Measurements from ENCODE around the gene OPHN1. TPM values are rescaled to one million over a fixed set of nuclear protein-coding genes. Genes with fewer than 3 reads are reported as not detected.

The OPHN1 gene
- total and polyA plus RNA-seq, 10 of the 15 experiments (the other 5 are each of a cell fraction or from before 2014, with no cell fraction given) = under 0.01 to 0.03 (median 0.03) TPM; not detected in 6

DNA sequence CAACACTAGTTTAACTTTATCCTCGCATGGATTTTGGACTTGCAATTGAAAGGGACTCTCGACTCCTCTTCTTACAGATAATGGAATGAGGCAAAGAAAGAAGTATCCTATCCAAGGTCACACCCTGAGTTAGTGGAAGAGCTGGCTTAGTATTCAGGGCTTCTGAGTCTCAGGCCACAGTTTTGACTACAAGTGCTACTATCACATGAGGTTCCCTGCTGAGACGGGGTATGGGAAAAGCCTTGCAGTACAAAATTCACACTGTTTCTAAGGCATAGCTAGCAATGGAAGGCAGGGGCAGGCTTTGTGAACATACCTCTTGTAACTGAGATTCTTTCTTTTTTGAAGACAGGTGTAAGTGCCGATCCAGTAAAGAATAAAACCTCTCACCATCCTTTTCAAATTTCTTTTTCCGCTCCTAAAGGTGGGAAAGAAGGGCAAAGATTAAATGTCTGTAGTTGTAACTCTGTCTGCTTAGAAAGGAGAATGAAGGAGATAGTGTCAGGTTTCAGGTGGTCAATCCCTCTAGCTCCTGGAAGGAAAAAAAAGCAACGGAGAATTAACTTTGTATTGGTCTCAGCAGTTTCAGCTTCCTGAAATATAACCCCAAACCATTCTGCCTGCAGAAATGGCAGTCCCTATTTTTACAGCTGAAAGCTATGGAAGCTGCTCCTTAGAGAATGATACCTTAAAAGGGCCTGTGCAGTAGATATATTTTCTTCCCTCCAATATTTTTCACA, 199.0 kb downstream of the OPHN1 start (continued):
- TF ChIP-seq, protein P1, sequence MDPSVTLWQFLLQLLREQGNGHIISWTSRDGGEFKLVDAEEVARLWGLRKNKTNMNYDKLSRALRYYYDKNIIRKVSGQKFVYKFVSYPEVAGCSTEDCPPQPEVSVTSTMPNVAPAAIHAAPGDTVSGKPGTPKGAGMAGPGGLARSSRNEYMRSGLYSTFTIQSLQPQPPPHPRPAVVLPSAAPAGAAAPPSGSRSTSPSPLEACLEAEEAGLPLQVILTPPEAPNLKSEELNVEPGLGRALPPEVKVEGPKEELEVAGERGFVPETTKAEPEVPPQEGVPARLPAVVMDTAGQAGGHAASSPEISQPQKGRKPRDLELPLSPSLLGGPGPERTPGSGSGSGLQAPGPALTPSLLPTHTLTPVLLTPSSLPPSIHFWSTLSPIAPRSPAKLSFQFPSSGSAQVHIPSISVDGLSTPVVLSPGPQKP (IDR thresholded peaks at IDR 0.05; ENCODE audit: low read depth, low read length) = no peak
- no peak for TF ChIP-seq ZSCAN29 (IDR thresholded peaks at IDR 0.05)
- no peak for TF ChIP-seq ATF7 (IDR thresholded peaks at IDR 0.05; ENCODE audit: low read depth)
- TF ChIP-seq EP300 (IDR thresholded peaks at IDR 0.05; ENCODE audit: borderline replicate concordance in 1 of 2, control insufficient read depth in 1 of 2, low read depth in 2 of 2, low read length in 2 of 2) = no peak

DNA sequence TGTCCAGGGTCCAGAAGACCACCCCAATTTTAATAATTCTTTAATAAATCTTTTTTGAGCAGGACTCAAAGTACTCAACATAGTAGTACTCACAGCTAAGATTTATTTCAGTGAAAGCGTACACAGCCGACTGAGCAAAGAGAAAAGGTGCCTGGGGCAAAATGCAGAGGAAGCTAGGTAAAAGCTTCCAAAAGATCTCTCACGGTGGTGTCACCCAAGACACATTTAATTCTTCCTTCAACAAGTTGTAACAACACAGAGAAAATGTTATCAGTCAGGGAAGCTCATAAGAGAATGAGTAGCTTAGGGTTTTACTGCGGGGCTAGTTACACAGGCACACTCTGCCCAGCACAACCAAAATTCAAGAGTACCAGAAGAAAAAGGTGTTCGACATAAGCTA, 201.1 kb downstream of the OPHN1 start:
- no TSS peak for BruUV-seq (replicated peaks)
- SMC1A ChIA-PET (ENCODE audit: uncharacterized antibody, unreplicated experiment) = no interaction called here

More for the DNA sequence above, 201.1 kb downstream of the OPHN1 start:
- in situ Hi-C loops (cut with MboI) (no loop called here), intact Hi-C loops (cut with micrococcal nuclease; ENCODE audit: unreplicated experiment) (no loop called here)
- no peaks in the 10 kb centered on the region for H3K27me3 ChIP-seq (replicated peaks in 1 of 2; ENCODE audit: control insufficient read depth in 2 of 2, insufficient read depth in 2 of 2, low read length in 1 of 2)
- no peak for TF ChIP-seq IKZF2 (IDR thresholded peaks at IDR 0.05)
- no peak for TF ChIP-seq CBFB (IDR thresholded peaks at IDR 0.05; ENCODE audit: low read depth)
- TF ChIP-seq, protein P2, sequence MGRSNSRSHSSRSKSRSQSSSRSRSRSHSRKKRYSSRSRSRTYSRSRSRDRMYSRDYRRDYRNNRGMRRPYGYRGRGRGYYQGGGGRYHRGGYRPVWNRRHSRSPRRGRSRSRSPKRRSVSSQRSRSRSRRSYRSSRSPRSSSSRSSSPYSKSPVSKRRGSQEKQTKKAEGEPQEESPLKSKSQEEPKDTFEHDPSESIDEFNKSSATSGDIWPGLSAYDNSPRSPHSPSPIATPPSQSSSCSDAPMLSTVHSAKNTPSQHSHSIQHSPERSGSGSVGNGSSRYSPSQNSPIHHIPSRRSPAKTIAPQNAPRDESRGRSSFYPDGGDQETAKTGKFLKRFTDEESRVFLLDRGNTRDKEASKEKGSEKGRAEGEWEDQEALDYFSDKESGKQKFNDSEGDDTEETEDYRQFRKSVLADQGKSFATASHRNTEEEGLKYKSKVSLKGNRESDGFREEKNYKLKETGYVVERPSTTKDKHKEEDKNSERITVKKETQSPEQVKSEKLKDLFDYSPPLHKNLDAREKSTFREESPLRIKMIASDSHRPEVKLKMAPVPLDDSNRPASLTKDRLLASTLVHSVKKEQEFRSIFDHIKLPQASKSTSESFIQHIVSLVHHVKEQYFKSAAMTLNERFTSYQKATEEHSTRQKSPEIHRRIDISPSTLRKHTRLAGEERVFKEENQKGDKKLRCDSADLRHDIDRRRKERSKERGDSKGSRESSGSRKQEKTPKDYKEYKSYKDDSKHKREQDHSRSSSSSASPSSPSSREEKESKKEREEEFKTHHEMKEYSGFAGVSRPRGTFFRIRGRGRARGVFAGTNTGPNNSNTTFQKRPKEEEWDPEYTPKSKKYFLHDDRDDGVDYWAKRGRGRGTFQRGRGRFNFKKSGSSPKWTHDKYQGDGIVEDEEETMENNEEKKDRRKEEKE (IDR thresholded peaks at IDR 0.05) = no peak
- TF ChIP-seq MEF2A (IDR thresholded peaks at IDR 0.05; ENCODE audit: insufficient read depth, low read depth, low read length) = no peak
- FAIRE-seq (no peak), ATAC-seq (no peak), DNase-seq (ENCODE audit: low read depth, low spot score) (no peak)
- 25% methylated on average over 5 of the region's 5 CpGs for WGBS (ENCODE audit: insufficient coverage, insufficient replicate concordance, low lambda C conversion rate, missing lambda C conversion rate)
- ChIA-PET POLR2A (no interaction called here), RAD21 (ENCODE audit: unreplicated experiment) (no interaction called here), CTCF (no interaction called here)
- no peaks in the 10 kb centered on the region for H3K4me1 ChIP-seq (ENCODE audit: control insufficient read depth, insufficient read depth, low read length)
- no peak overlapping the region for H3K4me2 ChIP-seq (ENCODE audit: control insufficient read depth, insufficient read depth)
- H4K20me1 ChIP-seq (ENCODE audit: control insufficient read depth, insufficient read depth) = no peaks in the 10 kb centered on the region
- no peaks in the 10 kb centered on the region for H3K9me3 ChIP-seq (replicated peaks; ENCODE audit: control insufficient read depth, insufficient read depth, low read length)
- H3K36me3 ChIP-seq (ENCODE audit: control insufficient read depth in 2 of 2, insufficient read depth in 2 of 2, low read length in 1 of 2) = no peaks in the 10 kb centered on the region
- no peak overlapping the region for H2AFZ ChIP-seq (ENCODE audit: control insufficient read depth, low read depth, low read length)
- no peak overlapping the region for H3K27ac ChIP-seq (ENCODE audit: control insufficient read depth, insufficient read depth)
- no peak overlapping the region for H3K4me3 ChIP-seq
- H3K79me2 ChIP-seq (ENCODE audit: control insufficient read depth, insufficient read depth, low read length) = no peaks in the 10 kb centered on the region
- H3K9ac ChIP-seq (ENCODE audit: control insufficient read depth, insufficient read depth, low read length) = no peak overlapping the region
